HG03565 (cell line): ENCODE results near the gene TRAF2.
A peak's percentile ranks its signal among the peaks of the same experiment; 100 is the strongest.

Source experiments
- ATAC-seq: cut with Tn5 transposase; IDR thresholded peaks from one replicate; pipeline ENCODE4 v1.9.1; 2021; ENCODE audit warnings: mild to moderate bottlenecking, moderate library complexity; ENCODE audit not compliant: unreplicated experiment

The TRAF2 gene

DNA sequence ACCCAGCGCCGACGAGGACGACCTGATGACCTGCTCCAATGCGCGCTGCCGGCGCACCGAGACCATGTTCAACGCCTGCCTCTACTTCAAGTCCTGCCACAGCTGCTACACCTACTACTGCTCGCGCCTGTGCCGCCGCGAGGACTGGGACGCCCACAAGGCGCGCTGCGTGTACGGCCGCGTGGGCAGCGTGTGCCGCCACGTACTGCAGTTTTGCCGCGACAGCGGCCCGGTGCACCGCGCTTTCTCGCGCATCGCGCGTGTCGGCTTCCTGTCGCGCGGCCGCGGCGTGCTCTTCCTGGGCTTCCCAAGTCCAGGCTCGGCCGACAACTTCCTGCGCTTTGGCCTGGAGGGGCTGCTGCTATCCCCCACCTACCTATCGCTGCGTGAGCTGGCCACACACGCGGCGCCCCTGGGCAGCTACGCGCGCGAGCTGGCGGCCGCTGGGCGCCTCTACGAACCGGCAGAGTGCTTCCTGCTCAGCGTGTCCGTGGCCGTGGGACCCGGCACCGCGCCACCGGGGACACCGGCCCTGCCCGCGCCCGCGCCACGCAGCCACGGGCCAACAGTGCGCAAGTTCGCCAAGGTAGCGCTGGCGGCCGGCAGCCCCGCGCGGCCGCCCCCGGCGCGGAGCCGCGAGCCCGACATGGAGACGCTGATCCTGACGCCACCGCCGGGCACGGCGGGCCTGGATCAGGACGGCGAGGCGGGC lies 39.8 kb upstream of the TRAF2 start:
- ATAC-seq = no peak

DNA sequence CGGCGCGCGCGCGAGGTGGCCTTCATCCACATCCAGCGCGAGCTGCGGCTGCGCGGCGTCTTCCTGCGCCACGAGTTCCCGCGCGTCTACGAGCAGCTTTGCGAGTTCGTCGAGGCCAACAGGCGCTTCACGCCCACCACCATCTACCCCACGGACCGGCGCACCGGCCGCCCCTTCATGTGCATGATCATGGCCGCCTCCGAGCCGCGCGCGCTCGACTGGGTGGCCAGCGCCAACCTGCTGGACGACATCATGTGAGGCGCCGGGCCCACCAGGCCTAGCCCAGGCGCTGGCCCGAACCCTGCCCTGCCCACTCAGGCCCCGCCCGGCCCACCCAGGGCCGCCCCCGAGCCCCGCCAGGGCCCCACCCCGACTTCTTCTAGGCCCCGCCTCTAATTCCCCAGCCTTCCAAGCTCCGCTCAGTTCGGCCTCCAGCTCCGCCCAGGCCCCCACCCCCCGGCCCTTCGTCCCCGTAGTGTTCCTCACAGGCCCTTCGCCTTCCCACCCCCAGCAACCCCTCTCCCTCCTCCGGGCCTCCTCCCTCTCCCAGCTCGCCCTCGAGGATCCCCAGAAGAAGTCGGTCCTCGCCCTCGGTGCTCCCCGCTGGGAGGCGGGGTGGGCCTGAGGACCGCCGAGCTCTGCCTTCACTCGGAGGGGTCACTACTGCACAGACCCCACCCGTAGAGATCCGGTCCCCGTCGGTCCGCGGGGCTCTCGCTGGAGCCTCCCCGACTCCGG lies 39.1 kb upstream of the TRAF2 start:
- ATAC-seq = no peak

DNA sequence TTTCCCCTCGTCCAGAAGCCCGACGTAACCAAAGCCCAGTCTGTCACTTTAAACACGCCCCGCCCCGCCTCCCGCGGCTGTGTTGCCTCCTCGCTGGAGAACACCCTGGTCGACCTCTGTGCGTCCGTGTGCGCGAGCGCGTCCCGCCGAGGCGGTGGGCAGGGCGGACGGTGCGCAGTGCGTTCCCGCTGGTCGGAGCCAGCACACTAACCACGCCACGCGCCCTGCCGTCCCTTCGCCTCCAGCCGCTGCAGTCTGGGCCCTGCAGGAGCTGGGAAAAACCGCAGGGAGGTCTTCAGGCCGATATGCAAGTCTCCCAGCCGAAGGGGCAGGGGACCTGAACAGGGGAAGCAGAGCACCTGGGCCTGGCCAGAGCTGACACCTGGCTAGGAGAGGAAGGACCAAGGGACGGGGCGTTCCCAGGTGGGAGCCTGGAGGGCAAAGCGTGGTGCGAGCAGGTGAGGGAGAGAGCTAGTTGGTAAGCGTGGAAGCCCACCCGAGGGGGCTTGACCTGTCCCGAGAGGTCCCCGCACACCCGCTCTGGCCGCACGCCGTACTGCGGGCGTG lies 38.4 kb upstream of the TRAF2 start:
- no peak for ATAC-seq

DNA sequence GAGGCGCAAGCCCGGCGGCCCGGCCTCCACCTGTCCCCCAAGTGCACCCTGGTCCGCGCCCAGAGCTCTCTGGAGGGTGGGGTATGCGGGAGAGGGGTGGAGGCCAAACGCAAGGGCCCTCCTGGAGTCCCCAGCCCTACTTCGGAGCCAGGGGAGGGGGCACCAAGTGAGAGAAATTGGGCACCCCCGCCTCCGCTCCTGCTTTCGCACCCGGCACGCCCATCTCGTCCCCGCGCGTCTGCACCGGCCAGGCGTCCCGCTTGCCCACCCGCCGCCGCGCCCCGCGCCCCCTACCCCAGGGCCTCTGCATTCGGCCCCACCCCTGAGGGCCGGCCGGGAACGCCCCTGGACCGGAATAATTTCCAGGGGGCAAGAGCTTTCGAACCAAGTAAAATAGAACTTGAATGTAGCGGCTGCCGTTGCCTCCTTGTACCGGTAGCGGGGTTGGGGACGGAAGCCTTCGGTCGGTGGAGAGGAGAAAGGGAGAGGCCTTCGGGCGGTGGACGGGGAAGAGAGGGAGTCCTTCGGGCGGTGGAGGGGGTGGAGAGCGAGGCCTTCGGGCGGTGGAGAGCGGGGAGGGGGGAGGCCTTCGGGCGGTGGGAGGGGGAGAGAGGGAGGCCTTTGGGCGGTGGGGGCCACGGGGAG lies 37.8 kb upstream of the TRAF2 start:
- ATAC-seq = no peak

DNA sequence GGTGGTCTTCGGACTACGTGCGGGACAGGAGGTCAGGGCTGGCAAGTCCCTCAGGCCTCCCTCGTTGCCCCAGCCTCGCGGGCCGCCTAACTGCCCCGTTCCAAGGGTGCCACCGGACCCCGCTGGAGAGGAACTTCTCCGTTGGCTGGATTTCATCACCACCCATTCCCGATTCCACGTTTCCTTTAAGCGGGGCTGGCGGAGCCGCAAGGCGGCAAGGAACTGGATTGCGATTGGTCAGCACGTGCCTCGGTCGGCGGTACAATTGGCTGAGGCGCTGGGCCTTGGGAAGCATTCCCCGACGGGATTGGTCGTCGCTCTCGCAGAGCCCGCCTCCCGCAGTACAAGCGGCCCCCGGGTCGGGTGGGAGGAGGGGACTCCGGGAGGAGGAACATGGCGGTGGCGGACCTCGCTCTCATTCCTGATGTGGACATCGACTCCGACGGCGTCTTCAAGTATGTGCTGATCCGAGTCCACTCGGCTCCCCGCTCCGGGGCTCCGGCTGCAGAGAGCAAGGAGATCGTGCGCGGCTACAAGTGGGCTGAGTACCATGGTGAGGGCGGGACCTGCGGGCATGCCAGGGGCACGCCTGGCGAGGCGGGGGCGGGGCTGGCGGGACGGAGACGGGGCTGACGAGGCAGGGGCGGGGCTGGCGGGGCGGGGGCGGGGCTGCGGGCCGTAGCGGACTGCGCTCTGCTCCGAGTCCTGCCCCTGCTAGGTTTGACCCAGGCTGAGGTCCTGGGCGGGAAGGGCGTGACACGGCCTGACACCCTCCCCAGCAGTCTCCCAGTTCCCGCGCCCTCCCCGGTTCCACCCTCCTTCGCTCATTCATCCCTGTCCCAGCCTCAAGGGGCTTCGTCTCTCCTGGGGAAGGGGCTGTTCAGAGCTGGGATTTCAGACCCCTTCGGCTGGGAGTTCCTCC lies 37.0 kb upstream of the TRAF2 start, which contains the start of gene PHPT1:
Gene PHPT1, plus strand, starts transcription at position 372 of the 922 bp plus-strand sequence. Its CDS starts 22 bp downstream, at position 394.
- ATAC-seq = peak; percentile 74

DNA sequence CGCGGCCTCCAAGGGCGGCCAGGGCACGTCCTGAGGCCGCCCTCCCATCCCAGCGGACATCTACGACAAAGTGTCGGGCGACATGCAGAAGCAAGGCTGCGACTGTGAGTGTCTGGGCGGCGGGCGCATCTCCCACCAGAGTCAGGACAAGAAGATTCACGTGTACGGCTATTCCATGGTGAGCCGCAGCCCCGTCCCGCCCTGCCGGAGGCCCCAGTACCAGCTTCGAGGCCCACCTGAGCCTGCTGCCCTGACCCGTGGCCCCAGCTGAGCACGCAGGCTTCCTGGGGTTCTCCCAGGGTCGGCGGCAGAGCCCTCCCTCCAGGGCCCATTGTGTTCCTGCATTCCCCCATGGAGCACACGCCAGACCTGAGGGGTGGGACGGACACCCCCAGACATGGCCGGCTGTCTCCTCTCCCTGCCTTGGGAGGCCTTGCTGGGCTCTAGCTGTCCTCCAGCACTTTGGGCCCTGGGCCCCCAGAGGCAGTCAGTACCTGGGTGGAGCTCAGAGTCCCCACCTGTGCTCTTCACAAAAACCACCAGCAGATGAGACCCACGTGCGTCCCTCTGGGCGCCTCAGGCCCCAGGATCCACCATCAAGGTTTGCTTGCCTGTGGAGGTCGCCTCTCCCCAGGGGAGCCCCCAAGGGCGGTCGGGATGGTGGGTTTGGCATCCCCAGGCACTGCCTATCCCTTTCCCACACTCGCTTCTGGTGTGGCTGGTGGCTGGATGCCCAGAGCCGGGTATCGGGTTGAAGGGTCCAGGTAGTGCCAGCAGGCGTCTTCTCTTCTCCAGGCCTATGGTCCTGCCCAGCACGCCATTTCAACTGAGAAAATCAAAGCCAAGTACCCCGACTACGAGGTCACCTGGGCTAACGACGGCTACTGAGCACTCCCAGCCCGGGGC lies 36.1 kb upstream of the TRAF2 start:
- no peak for ATAC-seq

DNA sequence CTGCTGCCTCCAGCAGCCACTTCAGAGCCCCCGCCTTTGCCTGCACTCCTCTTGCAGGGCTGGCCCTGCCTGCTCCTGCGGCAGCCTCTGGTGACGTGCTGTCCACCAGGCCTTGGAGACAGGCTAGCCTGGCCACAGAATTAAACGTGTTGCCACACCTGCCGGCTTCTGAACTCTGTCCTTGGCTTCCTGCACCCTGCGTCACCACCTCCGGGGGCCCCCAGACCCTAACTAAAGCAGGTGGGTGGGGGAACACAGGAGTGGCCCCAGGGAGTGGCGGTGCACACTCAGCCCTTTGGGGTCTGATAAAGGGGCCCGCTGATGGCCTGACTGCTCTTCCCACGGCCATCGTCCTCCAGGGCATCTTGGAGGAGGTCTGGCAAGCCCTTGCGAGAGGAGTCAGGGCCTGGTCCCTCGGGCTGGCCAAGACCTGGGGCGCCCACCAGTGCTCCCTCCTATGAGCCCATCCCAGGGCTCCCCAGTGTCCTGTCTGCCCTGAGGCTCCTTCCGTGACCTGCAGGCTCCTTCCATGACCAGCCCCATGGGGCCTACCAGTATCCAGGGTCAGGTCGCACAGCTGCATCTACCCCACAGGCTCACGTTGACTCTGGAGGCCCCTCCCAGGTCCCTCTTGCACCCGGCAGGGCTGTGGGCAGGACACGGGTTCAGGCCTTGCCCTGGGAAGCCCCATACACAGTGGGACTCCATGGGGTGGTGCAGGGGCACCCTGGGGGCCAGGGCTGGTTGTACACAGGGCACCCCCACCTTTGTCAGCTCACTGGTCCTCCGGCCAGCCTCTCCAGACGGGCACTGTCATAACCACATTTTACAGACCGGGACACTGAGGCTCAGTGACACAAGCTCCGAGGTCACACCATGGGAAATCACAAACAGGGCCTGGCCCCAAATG lies 35.2 kb upstream of the TRAF2 start:
- no peak for ATAC-seq

DNA sequence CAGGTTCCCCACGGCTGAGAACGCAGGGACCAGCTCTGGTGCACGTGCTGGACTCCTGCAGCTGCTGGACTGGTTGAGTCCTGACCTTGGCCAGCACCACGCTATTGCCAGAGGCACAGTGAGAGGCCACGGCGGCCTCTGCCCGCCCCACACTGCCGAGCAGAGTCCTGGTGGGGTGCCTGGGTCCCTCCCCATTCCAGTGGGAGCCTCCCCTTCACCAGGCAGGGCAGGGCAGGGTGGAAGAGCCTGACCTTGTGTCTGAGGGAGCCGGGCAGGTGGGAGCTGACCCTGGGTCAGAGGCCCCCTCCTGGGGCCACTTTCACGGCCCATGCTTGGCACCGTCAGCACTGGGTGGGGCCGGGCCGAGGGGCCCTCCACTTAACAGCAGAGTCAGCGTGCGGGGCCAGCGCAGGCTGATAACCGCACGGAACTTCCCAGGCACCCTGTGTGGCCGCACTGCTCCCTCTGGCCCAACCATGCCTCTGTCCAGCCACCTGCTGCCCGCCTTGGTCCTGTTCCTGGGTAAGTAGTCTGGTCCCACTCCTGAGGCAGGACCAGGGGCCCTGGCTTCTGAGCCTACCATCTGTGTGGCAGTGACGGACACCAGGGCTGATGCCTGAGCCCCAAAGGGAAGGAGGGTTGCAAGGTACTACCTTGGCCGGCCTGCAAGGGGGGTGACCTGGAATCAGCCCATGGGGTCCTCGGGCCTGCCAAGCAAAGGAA lies 34.2 kb upstream of the TRAF2 start, which contains the start of gene MAMDC4:
Gene MAMDC4, plus strand, starts transcription at position 406 of the 723 bp plus-strand sequence. Its CDS starts 71 bp downstream, at position 477.
- ATAC-seq = no peak

DNA sequence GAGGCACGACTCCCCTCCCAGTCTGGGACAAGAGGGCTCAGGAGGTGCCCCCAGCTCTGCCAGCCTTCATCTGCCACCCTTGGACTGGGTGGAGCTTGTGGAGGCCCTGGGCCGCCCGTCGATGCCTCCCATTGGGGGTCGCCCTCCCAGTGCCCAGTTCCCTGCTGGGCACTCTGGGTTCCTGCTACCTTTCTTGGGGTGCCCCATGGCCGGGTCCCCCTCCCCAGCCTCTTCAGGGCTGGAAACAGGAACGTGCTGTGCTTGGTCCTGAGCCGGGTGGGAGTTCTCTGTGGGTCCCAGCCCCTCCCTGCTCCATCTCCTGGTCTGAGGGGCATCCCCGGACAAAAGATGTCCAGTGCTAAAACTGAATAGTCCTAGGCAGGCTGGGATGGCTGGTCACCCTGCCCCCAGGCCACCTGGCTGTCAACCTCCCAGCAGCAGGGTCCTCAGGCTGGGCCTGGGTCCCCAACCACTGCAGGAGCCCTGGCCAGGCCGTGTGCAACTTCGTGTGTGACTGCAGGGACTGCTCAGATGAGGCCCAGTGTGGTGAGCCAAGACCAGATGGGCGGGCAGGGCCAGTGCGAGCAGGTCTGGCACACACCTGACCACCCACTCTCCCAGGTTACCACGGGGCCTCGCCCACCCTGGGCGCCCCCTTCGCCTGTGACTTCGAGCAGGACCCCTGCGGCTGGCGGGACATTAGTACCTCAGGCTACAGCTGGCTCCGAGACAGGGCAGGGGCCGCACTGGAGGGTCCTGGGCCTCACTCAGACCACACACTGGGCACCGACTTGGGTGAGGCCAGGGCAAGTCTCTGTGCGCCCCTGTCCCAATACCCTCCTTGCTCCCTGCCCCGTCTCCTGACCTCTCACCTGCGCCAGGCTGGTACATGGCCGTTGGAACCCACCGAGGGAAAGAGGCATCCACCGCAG lies 33.4 kb upstream of the TRAF2 start:
- ATAC-seq = no peak

DNA sequence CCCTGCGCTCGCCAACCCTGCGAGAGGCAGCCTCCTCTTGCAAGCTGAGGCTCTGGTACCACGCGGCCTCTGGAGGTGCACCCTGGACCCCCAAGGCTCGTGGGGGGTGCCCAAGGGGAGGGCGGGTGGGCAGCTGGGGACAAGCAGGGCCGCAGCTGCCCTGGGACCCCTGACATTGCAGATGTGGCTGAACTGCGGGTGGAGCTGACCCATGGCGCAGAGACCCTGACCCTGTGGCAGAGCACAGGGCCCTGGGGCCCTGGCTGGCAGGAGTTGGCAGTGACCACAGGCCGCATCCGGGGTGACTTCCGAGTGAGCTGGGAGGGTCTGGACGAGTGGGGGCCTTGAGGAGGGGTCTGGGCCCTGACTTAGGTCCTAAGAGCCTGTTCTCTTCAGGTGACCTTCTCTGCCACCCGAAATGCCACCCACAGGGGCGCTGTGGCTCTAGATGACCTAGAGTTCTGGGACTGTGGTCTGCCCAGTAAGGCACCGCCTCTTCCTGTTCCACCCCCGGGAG lies 32.7 kb upstream of the TRAF2 start:
- ATAC-seq = no peak

DNA sequence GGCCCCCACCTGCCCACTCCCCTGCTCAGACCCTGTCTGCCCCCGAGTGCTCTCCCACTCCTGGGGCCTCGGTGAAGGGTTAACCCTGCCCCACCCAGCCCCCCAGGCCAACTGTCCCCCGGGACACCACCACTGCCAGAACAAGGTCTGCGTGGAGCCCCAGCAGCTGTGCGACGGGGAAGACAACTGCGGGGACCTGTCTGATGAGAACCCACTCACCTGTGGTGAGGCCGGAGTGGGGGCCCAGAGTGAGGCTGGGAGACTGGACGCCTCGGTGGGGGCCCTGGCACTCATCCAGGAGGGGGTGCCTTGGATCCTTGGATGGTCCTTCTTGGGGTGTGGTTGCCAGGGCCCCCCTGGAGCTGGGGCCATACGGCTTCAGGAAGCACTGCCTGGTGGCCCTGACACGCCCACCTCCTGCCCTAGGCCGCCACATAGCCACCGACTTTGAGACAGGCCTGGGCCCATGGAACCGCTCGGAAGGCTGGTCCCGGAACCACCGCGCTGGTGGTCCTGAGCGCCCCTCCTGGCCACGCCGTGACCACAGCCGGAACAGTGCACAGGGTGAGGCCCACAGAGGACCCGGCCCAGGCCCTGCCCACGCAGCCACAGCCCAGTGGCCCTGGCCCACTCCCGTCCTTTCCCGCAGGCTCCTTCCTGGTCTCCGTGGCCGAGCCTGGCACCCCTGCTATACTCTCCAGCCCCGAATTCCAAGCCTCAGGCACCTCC lies 32.0 kb upstream of the TRAF2 start:
- no peak for ATAC-seq

DNA sequence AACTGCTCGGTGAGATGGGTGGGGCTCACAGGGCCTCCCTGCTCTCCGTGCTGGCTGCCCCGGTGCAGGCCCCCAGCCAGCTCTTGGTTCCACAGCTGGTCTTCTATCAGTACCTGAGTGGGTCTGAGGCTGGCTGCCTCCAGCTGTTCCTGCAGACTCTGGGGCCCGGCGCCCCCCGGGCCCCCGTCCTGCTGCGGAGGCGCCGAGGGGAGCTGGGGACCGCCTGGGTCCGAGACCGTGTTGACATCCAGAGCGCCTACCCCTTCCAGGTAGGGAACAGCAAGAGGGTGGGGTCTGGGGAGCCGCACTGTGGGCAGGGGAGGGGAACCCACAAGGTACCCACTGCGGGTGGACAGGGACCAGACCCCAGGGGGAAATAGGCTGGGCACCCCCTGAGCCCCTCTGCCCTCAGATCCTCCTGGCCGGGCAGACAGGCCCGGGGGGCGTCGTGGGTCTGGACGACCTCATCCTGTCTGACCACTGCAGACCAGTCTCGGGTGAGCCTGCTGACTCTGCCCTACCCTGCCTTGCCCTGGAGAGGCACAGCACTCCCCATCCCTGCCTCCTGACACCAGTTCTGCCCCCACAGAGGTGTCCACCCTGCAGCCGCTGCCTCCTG lies 31.4 kb upstream of the TRAF2 start:
- ATAC-seq = no peak

DNA sequence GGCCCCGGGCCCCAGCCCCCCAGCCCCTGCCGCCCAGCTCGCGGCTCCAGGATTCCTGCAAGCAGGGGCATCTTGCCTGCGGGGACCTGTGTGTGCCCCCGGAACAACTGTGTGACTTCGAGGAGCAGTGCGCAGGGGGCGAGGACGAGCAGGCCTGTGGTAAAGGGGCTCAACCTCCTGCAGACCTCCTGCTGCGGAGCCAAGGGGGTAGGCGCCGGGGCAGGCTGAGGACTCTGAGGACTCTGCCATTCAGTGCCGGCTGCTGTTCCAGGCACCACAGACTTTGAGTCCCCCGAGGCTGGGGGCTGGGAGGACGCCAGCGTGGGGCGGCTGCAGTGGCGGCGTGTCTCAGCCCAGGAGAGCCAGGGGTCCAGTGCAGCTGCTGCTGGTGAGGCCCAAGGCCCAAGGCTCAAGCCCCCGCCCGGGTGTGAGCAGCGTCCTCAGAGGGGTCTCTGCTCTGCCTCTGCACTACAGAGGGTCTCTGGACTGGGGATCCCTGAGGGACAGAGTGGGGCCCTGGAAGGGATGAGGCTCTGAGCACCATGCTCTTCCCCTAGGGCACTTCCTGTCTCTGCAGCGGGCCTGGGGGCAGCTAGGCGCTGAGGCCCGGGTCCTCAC lies 30.7 kb upstream of the TRAF2 start:
- no peak for ATAC-seq

DNA sequence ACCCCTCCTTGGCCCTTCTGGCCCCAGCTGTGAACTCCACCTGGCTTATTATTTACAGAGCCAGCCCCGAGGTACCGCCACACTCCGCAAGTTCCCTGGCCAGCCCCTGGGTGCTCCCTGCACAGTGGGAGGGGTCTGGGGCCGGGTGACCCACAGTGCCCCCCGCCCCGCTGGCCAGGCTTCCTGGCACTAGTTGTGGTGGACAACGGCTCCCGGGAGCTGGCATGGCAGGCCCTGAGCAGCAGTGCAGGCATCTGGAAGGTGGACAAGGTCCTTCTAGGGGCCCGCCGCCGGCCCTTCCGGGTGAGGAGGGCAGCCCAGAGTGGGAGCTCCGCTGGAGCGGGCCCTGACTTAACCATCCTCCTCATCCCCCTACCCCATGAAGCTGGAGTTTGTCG lies 30.2 kb upstream of the TRAF2 start:
- no peak for ATAC-seq
